K562 (cell line): ENCODE results near the gene SDHC. TPM values are rescaled to one million over a fixed set of nuclear protein-coding genes. Genes with fewer than 3 reads are reported as not detected.

Experiments used
- ARID3A ChIP-seq: IDR thresholded peaks from 2 replicates; pipeline ENCODE4 v1.6.1; 2012; ENCODE audit warnings: low read depth, low read length, improper control_type of control experiment, borderline replicate concordance
- ARID3B ChIP-seq: fragments of 250-450 bp; sonication (Bioruptor Pico); IDR thresholded peaks from 2 replicates; pipeline ENCODE4 v1.4.0; 2020; ENCODE audit warnings: borderline replicate concordance
- CLOCK ChIP-seq: fragments of 250-450 bp; sonication (Bioruptor Pico); IDR thresholded peaks from 2 replicates; pipeline ENCODE4 v1.4.0; 2020; ENCODE audit warnings: mild to moderate bottlenecking, moderate library complexity, borderline replicate concordance
- E2F5 ChIP-seq: sonication (generic); formaldehyde crosslinking; IDR thresholded peaks from 2 replicates; pipeline ENCODE4 v1.8.0; 2022; ENCODE audit warnings: mild to moderate bottlenecking, missing genetic modification reagents
- GMEB1 ChIP-seq: fragments of 250-450 bp; sonication (Bioruptor Pico); IDR thresholded peaks from 2 replicates; pipeline ENCODE4 v1.4.0; 2020; ENCODE audit warnings: mild to moderate bottlenecking
- GTF2B ChIP-seq: IDR thresholded peaks from 2 replicates; pipeline ENCODE4 v1.6.1; 2011; ENCODE audit not compliant: insufficient read length; ENCODE audit errors: extremely low read depth
- KDM5B ChIP-seq: fragments of 200-600 bp; sonication (generic); IDR thresholded peaks from 2 replicates; pipeline ENCODE4 v1.6.1; 2012; ENCODE audit warnings: low read depth, mild to moderate bottlenecking, moderate library complexity, low read length, control low read depth, inconsistent platforms; ENCODE audit not compliant: insufficient replicate concordance
- L3MBTL2 ChIP-seq: fragments of 450-650 bp; IDR thresholded peaks from 2 replicates; pipeline ENCODE4 v1.6.1; 2016; ENCODE audit warnings: mild to moderate bottlenecking, moderate library complexity
- NCOA1 ChIP-seq: fragments of 450-650 bp; IDR thresholded peaks from 2 replicates; pipeline ENCODE4 v1.6.1; 2016; ENCODE audit warnings: low read depth
- POLR2A ChIP-seq: fragments of 450-650 bp; conservative IDR thresholded peaks from 2 replicates; pipeline ENCODE4 v1.6.1; 2016
- RBM14 ChIP-seq: fragments of 200-400 bp; formaldehyde crosslinking; IDR thresholded peaks from 2 replicates; pipeline ENCODE4 v1.6.1; 2018; ENCODE audit warnings: low read depth, mild to moderate bottlenecking, low read length, moderate library complexity, borderline replicate concordance; ENCODE audit not compliant: insufficient read depth
- RUNX1 ChIP-seq: sonication (generic); IDR thresholded peaks from 2 replicates; pipeline ENCODE4 v1.6.1; 2016; ENCODE audit warnings: antibody characterized with exemption, low read depth
- ZBTB2 ChIP-seq: fragments of 450-650 bp; IDR thresholded peaks from 2 replicates; pipeline ENCODE4 v1.6.1; 2016; ENCODE audit warnings: antibody characterized with exemption
- ZBTB26 ChIP-seq: fragments of 450-650 bp; formaldehyde crosslinking; IDR thresholded peaks from 2 replicates; pipeline ENCODE4 v1.4.0; 2022; ENCODE audit warnings: missing genetic modification characterization
- ZNF778 ChIP-seq: fragments of 450-650 bp; formaldehyde crosslinking; IDR thresholded peaks from 2 replicates; pipeline ENCODE4 v1.4.0; 2020; ENCODE audit warnings: mild to moderate bottlenecking, moderate library complexity
- polyA plus RNA-seq, 8 experiments: library from polyadenylated mRNA; depleted of rRNA in 4 of 8; stranded (reverse) in 5 of 8; unstranded in 3 of 8; fragments of >200 nt; fragmentation: Nextera tagmentation in 2 of 8; fragmentation: Illumina TruSeq in 1 of 8; extraction: Ambion mirVana in 2 of 8; extraction: Trizol in 1 of 8; gene quantifications; 2 replicates each; pipeline versions ENCODE4 v1.2.1 to v1.2.3, GENCODE V29; 2011 to 2014; ENCODE audit warnings: inconsistent platforms in 1 of 8, missing spikeins in 1 of 8
- total RNA-seq, 7 experiments: library from RNA; depleted of rRNA in 6 of 7; stranded (reverse); fragments of >200 nt in 6 of 7; fragmentation: Illumina TruSeq in 2 of 7; extraction: Trizol in 2 of 7; gene quantifications; 2 replicates each; pipeline versions ENCODE4 v1.2.1 to v1.2.3, GENCODE V29; 2011 to 2021; ENCODE audit warnings: low replicate concordance in 1 of 7

SDHC gene
- total and polyA plus RNA-seq, 9 of the 15 experiments (the other 6 are each of a cell fraction or from before 2014, with no cell fraction given) = 7.7 to 309 (median 174) TPM

GRCh38 chr1:161307230-161307768 is 6.9 kb upstream of the SDHC start (continued):
- TF ChIP-seq GMEB1 (CRISPR knock-in tag) (no peak), ZNF778 (CRISPR knock-in tag) (no peak), GTF2B (no peak), ZBTB26 (CRISPR knock-in tag) (no peak), L3MBTL2 (peak; percentile 61; the same call in 1 of the 2 replicates), E2F5 (no peak), CLOCK (CRISPR knock-in tag) (no peak), RBM14 (no peak), ARID3A (0 out of 2 replicates have a peak, but pooled peaks have one; percentile 25), ARID3B (0 out of 2 replicates have a peak, but pooled peaks have one; percentile 32), RUNX1 (no peak), ZBTB2 (no peak; the same call in 1 of the 2 replicates), NCOA1 (no peak), POLR2A (peak; percentile 68), KDM5B (no peak)
